Activated effector memory CD4-positive, alpha-beta T cell treated with anti-CD3 and anti-CD28 coated beads, Interleukin-2, amount 50 U/mL, for 16 hours (primary cell): ENCODE results near the gene COX4I1.

Source experiments
- DNase-seq: peaks from one replicate; pipeline ENCODE4 v3.0.0-alpha.2; 2020

Gene COX4I1

DNA sequence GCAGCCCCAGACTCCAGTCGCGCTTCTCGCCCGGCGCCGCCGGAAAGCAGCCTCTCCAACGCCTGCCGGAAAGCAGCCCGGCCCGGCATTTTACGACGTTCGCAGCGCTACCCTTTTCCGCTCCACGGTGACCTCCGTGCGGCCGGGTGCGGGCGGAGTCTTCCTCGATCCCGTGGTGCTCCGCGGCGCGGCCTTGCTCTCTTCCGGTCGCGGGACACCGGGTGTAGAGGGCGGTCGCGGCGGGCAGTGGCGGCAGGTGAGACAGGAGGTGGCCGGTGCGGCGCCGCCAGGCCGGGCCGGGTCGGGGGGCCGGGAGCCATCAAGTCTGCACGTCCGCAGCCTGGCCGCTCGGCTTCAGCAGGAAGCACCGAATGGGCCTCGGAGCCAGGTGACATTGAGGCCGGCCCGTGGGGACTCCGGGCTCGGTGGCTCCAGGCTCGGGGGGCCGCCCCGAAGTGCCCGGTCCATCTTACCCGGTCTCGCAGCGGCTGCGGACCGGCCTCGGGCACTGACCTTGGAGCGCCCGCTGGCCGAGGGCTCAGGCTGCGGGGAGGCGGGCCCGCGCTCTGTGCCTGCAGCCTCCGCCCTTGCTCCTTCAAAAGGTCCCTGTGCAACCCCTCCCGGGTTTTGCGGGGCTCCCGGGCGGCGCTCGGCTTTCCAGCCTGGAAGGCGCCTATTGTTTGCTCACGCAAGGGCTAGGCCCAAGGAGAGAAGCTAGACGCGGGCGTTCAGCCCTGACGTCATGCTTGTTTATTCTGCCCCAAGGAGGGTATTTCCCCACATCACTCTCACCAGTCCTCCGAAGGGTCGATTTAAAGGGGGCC lies at the start of gene COX4I1, which contains the start of gene EMC8:
Gene COX4I1, plus strand, starts transcription at position 199 of the 824 bp plus-strand sequence. CDS start 1,511 bp downstream, outside the sequence.
Gene EMC8, minus strand, starts transcription at position 48 of the 824 bp plus-strand sequence. CDS start 249 bp downstream, outside the sequence.
- DNase-seq = peak; percentile 97

DNA sequence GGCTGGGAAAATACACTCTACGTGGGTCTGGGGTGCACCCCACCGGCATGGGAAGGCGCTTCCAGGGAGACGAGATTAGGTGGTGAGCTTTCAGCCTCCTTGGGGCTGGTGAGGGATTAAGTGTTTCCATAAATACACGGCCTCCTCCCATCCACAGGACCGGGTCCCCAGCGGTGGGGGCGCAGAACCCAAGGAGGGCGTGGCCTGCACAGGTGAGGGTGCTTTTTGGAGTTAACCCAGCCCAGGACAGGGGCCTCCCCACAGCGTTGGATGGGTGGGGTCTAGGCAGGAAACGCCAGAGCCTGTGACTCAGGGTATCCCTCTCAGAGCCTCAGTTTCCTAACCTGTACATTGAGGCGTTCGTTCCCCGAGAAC lies 49.7 kb upstream of the COX4I1 start:
- no peak for DNase-seq

DNA sequence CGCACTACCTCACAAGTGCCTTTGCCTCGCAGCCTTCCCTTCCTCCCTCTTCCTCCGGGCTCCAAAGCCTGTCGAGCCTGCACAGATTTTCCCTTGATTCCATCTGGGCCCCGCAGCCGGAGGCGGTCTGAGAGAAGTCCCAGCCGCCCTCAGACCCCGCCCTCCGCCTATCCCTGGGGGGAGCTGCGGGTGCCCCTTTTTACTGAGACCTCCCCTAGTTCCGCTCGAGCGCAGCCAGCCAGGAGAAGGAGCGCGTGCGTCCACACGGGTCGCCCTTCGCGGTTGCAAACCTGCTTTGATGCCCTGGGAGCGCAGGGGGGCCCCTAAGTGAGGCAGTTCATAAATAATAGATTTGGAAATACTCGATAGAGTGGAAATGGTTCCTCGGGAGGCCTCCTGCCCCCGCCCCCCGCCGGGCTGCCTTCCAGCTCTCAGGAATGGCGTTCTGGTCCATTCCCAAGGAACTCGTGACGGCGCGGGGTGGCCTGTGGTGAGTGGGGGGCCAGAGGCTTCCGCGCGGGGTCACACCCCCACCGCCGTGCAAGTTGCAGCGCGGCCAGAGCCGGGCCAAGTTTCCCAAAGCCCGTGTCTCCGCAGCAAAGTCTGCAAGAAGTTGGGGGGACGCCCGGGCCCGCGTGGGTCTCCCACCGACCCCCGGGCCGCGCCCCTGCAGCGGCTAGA lies 49.2 kb upstream of the COX4I1 start:
- no peak for DNase-seq

DNA sequence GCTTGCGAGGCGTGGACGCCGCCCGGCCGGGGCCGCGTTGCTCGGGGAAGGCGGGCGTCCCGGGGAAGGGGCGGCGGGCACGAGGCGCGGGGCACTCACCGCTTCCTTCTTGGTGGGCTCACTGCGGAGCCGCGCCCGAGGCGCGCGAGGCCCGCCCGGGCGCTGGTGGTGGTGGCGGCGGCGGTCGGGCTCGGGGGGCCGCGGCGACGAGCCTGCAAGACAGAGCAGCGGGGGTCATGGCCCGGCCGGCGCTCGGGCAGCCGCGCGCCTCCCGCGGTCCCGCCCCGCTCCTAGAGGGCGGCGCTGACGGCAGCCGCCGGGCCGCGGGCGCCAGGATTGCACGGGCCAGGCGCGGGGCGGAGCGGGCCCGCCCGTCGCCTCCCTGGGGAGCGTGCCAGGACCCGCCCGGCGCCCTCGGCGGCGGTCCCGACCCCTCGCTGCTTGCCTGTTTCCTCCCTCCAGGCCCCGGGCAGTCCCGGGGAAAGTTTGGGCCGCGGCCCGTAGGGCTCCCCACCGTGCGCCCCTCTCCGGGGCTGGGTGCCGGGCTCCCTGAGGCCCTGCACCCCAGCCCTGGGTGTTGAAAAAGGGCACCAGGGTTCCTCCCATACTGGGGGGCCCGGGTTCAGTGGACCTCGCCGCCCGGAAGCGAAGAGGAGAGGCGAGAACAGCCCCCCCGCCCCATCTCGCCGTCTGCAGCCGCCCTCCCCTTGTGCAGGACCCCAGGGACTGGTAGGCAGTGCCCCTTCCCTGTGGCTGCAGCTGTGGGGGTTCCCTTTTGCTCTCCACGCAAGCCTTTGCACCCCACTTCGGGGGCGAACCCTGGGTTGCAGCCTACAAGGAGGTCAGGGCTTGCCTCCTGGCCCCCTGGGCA lies 48.4 kb upstream of the COX4I1 start, which contains the start of gene C16orf74:
Gene C16orf74, minus strand, starts transcription at position 270 of the 871 bp plus-strand sequence. CDS start 15,879 bp downstream, outside the sequence.
- DNase-seq = no peak

DNA sequence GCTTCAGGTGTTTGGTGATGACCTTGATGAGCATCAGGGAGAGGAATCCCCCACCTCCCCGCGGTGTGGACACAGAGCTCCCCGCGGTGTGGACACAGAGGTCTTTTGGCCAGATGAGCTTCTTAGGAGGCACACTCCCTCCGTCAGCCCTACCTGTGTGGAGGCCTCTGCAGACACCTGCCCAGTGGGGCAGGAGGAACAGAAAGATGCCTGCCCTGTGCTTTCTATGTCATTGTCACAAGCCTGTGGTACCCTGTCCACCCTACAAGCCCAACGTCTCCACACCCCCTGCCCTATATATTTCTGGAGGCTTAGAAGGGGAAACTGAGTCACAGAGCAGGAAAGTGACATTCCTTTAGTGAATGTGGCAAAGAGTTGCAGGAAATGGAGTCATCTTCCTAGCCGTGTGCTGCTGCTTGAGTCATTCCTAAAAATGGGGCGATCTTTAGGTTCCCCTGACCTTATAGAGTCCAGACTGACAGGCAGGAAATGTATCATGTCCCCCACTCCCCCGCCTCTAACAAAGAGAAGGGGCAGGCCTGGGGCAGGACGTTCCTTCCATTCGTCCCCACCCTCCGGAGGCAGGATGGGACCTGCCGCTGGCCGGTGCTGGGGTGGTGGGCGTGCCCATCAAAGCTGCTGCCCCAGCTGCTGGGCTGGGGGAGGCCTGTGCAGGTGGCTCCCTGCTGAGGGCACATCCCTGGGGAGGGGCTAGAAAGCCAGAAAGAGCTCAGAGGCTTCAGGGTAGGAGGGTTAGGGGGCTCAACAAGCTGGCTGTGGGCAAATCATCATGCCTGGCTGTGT lies 47.6 kb upstream of the COX4I1 start:
- DNase-seq = no peak

DNA sequence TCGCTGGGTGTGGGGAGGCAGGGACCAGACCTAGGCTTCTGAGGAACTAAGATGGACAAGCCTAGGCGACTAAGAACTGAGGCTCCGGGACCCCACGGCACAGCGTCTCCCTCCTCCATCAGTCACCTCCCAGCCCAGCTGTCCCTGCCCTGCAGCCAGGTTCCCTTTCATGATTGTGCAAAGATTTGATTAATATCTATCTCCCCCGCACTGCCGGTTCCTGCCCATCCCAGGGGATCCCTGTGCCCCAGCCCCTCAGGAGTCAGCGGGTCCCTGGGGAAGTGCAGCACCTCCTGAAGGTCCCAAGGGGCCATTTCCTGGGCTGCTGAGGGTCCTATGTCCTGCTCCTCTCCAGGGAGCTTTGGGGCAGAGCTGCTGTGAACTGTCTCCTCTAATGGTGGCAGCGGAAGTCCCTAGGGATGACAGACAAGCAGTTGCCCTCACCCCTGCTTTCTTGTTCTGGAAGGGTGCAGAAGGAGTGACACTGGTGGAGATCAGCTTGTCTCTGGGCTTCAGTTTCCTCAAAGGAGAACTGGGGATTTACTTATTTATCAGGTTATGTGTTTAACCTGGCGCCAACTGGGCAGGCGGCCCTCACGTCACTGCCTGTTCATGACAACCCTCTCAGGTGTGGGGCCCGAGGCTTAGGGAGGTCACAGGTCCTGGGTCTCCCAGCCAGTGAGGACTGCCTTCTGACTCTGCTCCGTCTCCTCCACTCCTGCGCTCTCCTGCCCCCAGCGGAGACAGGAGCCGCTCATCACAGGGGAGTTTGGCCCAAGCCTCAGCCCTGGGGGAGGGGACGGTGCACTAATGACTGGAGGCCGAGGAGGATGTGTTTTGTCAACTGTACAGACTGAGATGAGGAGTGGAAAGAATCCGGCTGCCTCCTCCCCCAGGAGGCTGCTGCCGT lies 46.7 kb upstream of the COX4I1 start:
- DNase-seq = no peak

DNA sequence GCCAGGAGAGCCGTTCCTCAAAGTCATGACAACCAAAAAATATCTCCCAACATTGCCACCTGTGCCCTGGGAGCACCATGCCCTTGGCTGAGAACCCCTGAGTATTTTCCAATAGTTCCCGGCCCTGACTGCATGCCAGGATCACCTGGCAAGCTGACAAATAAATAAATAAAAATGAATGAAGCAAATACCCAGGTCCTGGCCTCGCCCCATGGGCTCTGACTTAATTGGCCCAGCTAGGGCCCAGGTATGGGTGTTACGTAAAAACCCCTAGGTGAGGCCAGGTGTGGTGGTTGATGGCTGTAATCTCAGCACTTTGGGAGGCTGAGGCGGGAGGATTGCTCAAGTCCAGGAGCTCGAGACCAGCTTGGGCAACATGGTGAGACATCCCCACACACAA lies 45.9 kb upstream of the COX4I1 start:
- DNase-seq = no peak

DNA sequence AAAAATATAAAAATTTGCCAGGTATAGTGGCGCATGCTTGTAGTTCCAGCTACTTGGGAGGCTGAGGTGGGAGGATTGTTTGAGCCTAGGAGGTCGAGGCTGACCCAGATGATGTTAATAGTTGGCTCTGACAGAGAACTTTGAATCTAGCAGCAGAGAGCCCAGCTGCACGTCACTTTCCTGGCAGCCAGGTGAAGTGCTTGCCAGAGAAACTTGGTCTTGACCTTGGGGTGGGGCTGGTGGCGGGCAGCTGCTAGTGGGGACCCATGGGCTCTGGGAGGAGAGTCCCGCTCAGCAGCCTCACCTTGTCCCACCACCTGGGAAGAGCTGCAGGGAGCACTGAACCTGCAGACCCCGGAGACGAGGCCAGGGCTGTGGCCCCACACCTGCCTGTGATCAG lies 45.5 kb upstream of the COX4I1 start:
- no peak for DNase-seq

DNA sequence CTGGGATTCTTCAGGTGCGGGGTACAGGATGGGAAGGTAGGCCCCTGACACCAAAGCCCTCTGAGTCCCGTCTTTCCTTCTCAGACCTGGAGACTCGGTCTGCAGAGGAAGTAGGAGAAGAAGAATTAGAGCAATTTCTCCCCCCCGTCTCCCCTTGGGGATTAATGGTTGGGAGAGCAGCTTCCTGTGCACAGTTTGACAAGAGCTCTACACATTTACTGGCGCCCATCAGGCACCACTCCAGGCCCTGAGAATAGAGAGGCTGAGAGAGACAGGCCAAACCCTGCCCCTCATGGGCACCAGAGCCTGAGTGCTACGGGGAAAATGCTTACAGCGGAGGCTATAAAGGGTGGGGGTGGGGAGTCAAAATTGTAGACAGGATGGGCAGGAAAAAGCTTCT lies 45.1 kb upstream of the COX4I1 start:
- DNase-seq = no peak

DNA sequence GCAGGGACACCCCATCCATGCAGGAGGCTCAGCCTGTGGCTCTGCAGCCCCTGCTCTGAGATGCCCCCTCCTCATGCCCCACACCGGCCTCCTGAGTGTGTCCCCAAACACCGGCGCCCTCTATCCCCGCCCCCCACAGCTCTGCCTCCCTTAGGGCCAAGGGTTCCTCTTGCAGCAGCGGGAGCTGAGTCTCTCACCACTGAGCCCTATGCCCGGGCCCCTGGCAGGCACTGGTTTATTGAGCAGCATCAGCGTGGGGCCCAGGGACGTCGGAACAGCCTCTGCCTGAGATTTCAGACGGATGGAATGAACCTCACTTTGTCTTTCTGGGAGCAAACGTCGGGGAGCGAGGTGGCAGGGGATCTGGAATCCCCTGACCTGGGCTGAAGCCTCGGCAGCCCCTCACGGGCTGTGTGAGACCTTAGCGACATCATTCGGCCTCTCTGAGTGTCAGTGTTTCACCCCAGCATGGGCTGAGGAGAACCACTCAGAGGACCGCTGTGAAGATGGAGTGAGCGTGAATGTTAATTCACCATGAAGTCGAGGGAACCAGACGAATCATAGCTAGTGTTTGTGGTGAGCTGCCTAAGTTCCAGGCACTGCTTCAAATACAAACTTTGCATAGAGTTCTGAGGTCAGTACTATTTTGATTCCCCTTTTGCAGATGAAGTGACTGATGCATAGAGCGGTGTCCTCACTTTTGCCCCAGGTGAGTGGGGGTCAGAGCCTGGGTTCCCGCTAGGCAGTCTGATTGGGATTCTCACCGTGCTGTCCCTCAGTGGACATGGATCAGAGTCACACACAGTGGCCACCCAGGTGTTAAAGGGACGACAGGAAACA lies 43.3 kb upstream of the COX4I1 start:
- DNase-seq = no peak

DNA sequence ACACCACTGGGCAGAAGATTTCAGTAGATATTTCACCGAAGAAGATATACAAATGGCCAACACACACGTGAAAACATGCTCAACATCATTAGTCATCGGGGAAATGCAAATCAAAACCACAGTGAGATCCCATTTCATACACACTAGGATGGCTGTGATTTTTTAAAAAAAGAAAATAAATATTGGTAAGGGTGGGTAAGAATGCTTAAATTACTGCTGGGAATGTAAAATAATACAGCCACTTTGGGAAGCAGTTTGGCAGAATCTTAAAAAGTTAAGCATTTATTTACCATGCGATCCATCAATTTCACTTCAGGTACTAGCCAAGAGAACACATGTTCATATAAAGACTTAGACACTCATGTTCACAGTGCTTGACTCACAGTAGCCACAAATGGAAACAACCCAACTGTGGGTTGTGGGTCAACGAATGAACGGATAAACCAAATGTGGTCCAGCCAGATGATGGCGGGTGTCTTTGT lies 42.1 kb upstream of the COX4I1 start:
- DNase-seq = no peak

DNA sequence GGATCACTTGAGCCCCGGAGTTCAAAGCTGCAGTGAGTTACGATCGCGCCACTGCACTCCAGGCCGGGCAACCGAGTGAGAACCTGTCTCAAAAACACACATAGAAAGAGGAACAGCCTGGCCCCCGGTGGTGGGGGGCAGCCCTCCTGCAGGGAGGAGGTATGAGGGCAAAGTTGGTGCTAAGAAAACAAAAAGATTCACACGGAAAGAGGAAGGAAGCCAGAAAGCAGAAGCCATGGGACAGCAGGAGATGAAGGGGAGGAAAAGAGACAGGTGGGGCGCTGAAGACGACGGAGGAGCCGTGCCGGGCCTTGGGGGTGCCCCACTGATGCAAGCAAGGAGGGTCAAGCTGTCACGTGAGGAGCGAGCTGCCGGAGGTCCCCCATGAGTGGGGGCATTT lies 40.4 kb upstream of the COX4I1 start:
- DNase-seq = no peak

DNA sequence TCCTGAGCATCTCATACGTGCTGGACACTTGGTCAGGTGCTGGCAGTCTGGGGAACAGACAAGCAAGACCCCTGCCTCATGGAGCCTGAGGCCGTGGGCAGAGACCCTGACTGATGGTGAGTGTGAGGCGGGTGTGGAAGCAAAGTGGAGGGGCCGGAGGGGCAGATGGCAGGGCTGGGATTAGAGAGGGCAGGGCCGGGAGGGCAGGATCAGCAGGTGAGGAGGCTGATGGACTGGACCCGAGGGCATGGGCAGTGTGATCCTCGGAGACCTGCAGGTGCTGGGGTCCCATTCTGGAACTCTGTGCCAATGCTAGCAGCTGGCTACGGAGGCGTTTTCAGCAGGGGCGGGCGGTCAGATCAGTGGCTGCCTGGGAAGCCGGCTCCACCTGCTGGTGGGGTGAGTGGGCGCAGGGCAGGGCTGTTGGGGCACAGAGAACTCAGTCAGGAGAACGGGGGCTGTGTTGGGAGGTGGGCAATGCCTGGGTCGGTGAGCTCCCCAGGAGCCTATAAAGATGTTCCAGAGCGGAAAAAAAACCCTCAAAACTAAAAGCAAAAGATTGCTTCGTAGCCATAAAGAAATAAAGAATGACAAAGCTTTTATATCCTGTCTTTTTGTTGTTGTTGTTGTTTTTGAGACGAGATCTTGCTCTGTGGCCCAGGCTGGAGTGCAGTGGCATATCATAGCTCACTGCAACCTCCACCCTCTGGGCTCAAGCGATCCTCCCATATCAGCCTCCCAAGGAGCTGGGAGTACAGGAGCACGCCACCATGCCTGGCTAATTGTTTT lies 39.7 kb upstream of the COX4I1 start:
- no peak for DNase-seq

DNA sequence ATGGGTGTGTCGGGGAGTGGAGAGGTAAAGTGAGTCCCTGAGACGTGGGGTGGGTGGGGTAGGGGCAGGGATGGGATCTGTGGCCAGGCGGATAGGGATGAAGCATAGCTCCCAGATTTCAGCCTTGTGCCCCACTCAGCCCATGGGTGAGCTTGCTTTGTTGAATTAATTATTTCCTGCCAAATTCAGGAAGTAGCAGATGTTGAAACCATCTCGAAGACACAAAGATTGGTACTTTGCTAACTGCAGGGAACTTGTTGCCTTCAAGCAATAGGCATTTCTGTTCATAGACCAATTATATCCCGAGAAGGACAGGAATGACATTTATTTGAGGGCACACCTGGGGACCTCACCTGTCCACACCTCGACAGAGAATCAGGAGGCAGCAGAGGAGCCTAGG lies 37.6 kb upstream of the COX4I1 start:
- DNase-seq = no peak

DNA sequence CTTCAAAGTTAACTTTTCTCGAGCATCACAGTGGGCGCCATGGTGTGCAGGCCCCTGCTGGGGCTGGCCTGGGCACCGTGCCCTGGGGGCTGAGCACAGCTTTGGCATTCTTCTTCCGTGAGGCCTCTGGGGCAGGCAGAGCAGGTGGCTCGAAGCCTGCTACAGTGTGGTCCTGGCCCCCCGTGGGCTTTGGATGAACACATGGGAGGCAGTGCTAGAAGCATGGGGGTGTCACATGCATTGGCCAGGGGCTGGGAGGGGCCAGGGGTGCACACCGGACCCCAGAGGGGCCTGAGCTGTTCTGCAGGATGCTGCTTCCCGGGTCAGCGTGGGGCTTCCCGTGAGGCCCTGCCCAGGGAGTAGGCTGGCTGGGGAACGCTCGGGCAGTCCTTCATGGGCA lies 36.5 kb upstream of the COX4I1 start:
- DNase-seq = no peak

DNA sequence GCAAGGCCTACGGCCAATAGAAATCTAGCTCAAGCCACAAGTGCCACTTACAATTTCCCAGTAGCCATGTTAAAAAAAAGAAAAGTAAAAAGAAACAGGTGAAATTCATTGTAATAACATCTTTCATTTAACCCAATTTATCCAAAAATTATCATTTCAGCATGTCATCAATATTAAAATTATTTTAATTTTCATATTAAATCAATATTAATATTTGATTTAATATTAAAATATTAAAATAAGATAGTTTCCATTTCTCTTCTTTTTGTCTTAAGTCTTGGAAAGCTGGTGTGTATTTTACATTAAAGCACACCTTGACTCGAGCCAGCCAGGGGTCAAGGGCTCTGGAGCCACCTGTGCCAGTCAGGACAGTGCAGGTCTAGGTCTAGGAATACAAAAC lies 35.9 kb upstream of the COX4I1 start:
- DNase-seq = no peak

DNA sequence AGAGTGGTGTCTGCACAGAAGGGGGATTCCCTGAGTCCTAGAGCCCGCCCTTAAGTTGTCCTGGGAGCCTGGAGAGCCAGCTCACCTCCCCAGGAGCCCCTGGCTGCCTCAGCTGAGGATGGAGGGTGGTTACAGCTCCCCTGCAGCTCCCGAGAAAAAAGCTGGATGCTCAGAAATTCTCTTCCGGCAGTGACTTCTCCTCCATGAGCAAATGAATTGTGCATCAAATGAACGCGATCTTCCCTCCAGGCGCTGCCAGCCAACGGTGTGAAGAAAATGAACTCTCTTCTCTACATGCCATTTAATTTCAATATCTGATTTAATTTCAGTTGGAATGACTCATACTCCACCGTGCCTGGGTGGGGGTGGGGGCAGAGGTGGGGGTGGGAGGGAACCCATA lies 34.3 kb upstream of the COX4I1 start:
- no peak for DNase-seq

DNA sequence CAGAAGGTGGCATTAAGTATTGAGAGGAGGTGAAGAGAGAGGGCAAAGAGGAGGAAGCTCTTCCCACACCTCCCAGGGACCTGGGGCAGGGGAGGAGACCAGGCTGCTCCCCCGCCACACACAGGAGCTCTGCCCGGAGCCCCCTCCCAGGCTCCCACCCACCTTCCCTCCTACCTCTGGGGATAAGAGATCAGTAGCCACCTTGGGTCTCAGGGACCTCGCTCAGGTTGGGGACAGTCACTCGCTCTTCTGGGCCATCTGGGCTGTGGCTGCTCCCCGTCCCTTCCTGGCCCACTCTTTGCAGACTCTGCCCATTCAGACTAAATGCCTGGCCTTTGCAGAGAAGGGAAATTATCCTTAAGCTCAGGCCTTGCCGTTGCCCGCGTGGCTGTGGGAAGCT lies 33.7 kb upstream of the COX4I1 start:
- DNase-seq = no peak

DNA sequence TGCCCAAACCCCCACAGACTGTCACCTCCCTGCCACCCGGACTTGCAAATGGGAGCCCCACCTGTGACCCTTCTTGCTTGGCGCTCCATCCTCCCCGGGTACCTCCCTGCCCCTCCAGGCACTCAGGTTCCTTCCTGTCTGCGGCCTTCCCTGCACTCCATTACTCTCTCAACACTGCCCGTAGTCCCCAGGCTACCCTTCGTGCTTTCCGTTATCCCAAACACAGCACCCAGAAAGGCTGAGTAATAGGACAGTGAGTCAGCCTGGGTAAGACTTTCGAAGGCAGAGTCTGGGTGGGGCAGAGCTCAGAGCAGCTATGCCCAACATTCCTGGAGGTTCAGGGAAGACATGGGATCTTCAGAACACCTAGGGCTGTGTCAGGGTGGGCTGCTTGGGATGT lies 32.0 kb upstream of the COX4I1 start:
- no peak for DNase-seq
